ENCODE results near the gene UPF1.

- no peak for TF ChIP-seq TEAD4 (IDR thresholded peaks at IDR 0.05)
- no peak for TF ChIP-seq MAX (IDR thresholded peaks at IDR 0.05)
- TF ChIP-seq RAD21 (IDR thresholded peaks at IDR 0.05; ENCODE audit: low read depth): no peak
- no peak for TF ChIP-seq NFIC (IDR thresholded peaks at IDR 0.05)
Observed at GRCh38 chr19:18804139-18804601, 27.6 kb upstream of the UPF1 start.
